Peyer's patch (tissue), 4 donors: ENCODE results near the gene CEMIP. TPM values are rescaled to one million over a fixed set of nuclear protein-coding genes. Genes with fewer than 3 reads are reported as not detected.

Experiments used
- DNase-seq, 3 donors: peaks; one replicate each; pipeline ENCODE4 v3.0.0-alpha.2; 2017 to 2019
- H3K27ac ChIP-seq, 4 donors: fragments of 200-600 bp; sonication (generic); one replicate each; pipeline ENCODE4 v1.5.1; 2016 to 2019
- H3K27me3 ChIP-seq, 2 donors: fragments of 200-600 bp; sonication (generic); one replicate each; pipeline ENCODE4 v1.5.1; 2019
- H3K36me3 ChIP-seq, 3 donors: fragments of 200-600 bp; sonication (generic); one replicate each; pipeline ENCODE4 v1.5.1; 2016 to 2019
- H3K4me1 ChIP-seq, 4 donors: fragments of 200-600 bp; sonication (generic); one replicate each; pipeline ENCODE4 v1.5.1; 2016 to 2019
- H3K4me3 ChIP-seq, 4 donors: fragments of 200-600 bp; sonication (generic); 1 replicate in 3 of 4; 2 replicates in 1 of 4; pipeline ENCODE4 v1.5.1; 2016 to 2019; ENCODE audit warnings: mild to moderate bottlenecking in 1 of 4
- H3K9me3 ChIP-seq, 4 donors: fragments of 200-600 bp; sonication (generic); one replicate each; pipeline ENCODE4 v1.5.1; 2016 to 2019; ENCODE audit warnings: mild to moderate bottlenecking in 1 of 4
- POLR2A ChIP-seq, 2 donors: fragments of 450-650 bp; IDR thresholded peaks; one replicate each; pipeline ENCODE4 v1.5.1; 2017; ENCODE audit warnings: antibody characterized with exemption in 2 of 2, mild to moderate bottlenecking in 2 of 2, moderate library complexity in 2 of 2
- total RNA-seq, 4 donors: library from RNA; depleted of rRNA; stranded (reverse); fragments of >200 nt; gene quantifications; one replicate each; pipeline ENCODE4 v1.1.0, GENCODE V29; 2016
- TF ChIP-seq, protein P1 (sequence below), 6 experiments: fragments of 450-650 bp in 4 of 6; fragments of 200-600 bp in 2 of 6; sonication (generic) in 1 of 6; IDR thresholded peaks; one replicate each; pipeline ENCODE4 v1.5.1; 2017 to 2019; ENCODE audit warnings: antibody characterized with exemption in 6 of 6, mild to moderate bottlenecking in 3 of 6, moderate library complexity in 1 of 6

Gene CEMIP, protein sequence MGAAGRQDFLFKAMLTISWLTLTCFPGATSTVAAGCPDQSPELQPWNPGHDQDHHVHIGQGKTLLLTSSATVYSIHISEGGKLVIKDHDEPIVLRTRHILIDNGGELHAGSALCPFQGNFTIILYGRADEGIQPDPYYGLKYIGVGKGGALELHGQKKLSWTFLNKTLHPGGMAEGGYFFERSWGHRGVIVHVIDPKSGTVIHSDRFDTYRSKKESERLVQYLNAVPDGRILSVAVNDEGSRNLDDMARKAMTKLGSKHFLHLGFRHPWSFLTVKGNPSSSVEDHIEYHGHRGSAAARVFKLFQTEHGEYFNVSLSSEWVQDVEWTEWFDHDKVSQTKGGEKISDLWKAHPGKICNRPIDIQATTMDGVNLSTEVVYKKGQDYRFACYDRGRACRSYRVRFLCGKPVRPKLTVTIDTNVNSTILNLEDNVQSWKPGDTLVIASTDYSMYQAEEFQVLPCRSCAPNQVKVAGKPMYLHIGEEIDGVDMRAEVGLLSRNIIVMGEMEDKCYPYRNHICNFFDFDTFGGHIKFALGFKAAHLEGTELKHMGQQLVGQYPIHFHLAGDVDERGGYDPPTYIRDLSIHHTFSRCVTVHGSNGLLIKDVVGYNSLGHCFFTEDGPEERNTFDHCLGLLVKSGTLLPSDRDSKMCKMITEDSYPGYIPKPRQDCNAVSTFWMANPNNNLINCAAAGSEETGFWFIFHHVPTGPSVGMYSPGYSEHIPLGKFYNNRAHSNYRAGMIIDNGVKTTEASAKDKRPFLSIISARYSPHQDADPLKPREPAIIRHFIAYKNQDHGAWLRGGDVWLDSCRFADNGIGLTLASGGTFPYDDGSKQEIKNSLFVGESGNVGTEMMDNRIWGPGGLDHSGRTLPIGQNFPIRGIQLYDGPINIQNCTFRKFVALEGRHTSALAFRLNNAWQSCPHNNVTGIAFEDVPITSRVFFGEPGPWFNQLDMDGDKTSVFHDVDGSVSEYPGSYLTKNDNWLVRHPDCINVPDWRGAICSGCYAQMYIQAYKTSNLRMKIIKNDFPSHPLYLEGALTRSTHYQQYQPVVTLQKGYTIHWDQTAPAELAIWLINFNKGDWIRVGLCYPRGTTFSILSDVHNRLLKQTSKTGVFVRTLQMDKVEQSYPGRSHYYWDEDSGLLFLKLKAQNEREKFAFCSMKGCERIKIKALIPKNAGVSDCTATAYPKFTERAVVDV (N-terminal part only)
- total RNA-seq = under 1 TPM in 3 of 4 donors, not detected in 1; 0.27 to 0.83 (median 0.57) TPM

DNA sequence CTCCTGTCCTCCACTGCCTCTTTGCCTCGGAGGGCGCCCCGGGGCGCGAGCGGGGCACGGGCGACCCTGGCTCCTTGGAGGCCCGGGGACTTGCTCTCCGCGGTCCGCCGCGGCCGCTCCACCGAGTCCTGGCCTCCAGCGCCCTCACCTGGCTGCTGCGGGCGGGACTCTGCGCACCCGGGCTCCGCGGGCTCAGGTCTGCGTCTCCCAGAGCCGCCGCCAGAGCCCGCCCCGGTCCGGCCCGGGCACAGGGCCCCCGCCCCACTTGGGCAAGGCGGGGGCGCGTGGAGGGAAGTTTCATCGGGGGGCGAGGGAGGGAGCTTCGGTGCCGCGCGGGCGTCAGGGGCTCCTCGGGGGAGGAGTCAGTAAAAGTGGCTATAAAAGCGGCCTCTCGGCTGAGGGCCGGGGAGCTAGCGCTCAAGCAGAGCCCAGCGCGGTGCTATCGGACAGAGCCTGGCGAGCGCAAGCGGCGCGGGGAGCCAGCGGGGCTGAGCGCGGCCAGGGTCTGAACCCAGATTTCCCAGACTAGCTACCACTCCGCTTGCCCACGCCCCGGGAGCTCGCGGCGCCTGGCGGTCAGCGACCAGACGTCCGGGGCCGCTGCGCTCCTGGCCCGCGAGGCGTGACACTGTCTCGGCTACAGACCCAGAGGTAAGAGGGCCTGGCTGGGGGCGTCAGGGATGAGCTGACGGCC lies at the start of gene CEMIP:
CEMIP (plus strand) TSS at position 407 of the 694 bp plus-strand sequence. CDS start 94,510 bp downstream, outside the sequence.
- Histone ChIP-seq H3K4me1 (peaks cover 0 to 30% (median 6%) of the 10 kb centered on the region in 4 donors), H3K9me3 (no peaks in the 10 kb centered on the region), H3K4me3 (peak within 1 kb of the TSS; percentile 25 to 55 (median 44)), H3K27me3 (peaks cover 0 to 6% of the 10 kb centered on the region in 2 donors), H3K36me3 (no peaks in the 10 kb centered on the region), H3K27ac (no peak within 1 kb of the TSS)
- TF ChIP-seq POLR2A (IDR thresholded peaks at IDR 0.05) = no peak
- TF ChIP-seq, protein P1, sequence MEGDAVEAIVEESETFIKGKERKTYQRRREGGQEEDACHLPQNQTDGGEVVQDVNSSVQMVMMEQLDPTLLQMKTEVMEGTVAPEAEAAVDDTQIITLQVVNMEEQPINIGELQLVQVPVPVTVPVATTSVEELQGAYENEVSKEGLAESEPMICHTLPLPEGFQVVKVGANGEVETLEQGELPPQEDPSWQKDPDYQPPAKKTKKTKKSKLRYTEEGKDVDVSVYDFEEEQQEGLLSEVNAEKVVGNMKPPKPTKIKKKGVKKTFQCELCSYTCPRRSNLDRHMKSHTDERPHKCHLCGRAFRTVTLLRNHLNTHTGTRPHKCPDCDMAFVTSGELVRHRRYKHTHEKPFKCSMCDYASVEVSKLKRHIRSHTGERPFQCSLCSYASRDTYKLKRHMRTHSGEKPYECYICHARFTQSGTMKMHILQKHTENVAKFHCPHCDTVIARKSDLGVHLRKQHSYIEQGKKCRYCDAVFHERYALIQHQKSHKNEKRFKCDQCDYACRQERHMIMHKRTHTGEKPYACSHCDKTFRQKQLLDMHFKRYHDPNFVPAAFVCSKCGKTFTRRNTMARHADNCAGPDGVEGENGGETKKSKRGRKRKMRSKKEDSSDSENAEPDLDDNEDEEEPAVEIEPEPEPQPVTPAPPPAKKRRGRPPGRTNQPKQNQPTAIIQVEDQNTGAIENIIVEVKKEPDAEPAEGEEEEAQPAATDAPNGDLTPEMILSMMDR (IDR thresholded peaks at IDR 0.05) = peak in 5 of 6 experiments; percentile 7 to 90 (median 86)
- DNase-seq = peak in 2 of 3 donors; percentile 79 to 89

DNA sequence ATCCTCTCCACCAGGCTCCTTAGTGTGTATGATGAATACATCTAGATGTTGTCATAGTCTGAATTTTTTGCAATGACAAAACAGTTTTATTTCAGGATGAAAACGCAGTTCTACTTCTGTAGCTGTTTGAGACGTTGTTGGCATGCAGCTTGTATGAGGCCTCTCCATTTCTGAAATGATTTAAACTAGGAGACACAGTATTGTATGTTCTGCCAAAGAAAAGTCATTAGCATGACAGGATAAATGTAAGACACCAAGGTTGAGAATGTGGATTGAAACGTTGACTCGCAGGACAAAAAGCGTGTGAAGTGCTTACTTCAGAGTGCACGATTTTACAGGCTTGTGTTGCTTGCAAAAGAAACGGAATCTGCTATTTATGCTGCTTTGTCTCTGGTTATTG lies 48.8 kb upstream of the CEMIP start:
- peaks cover 0 to 3% (median 0%) of the 10 kb centered on the region in 3 donors for H3K36me3 ChIP-seq
- DNase-seq = no peak
- TF ChIP-seq POLR2A (IDR thresholded peaks at IDR 0.05) = no peak
- TF ChIP-seq, protein P1 (IDR thresholded peaks at IDR 0.05) = no peak
- no peaks in the 10 kb centered on the region for H3K4me1 ChIP-seq
- no peaks in the 10 kb centered on the region for H3K9me3 ChIP-seq
- H3K27ac ChIP-seq = no peak overlapping the region
- no peak overlapping the region for H3K4me3 ChIP-seq
- no peaks in the 10 kb centered on the region for H3K27me3 ChIP-seq

DNA sequence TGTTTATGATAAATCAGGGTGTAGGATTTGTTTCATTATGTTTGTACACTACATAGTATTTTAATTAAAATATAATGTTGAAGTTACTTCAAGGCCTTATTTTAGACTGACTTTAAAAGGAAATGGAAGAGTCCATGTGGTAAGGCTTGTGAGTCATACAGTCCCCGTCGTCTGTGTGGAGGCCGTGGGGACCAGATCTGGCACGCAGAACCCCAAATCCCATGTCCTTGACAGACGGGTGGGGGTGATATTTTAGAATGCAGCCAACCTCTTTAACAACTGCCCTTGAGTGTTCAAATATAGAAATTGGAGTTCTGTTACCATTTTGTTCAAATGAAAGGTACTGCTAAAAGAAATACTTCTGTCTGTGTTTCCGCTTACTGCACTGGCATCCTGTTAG lies 48.2 kb upstream of the CEMIP start:
- H3K4me1 ChIP-seq = no peaks in the 10 kb centered on the region
- H3K27me3 ChIP-seq = no peaks in the 10 kb centered on the region
- TF ChIP-seq, protein P1 (IDR thresholded peaks at IDR 0.05) = no peak
- no peak for TF ChIP-seq POLR2A (IDR thresholded peaks at IDR 0.05)
- H3K4me3 ChIP-seq = no peak overlapping the region
- no peaks in the 10 kb centered on the region for H3K9me3 ChIP-seq
- no peak overlapping the region for H3K27ac ChIP-seq
- no peaks in the 10 kb centered on the region for H3K36me3 ChIP-seq
- no peak for DNase-seq

DNA sequence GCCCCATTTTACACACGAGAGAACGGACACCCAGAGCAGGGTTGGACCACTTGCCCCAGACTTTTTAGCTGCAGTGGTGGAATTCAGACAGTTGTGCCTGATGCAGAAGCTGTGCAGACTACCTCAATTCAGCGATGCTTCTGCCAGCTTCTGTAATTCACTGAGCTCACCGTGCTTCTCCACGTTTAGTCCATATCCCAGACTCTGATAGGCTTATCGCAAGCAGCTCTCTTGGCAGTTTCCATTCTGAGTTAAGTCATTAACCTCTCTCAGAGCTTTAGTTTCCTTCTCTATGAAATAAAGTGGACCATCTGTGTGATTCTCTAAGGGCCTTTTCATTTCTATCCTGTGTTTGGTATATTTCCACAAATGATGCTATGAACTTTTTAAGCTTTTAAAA lies 47.0 kb upstream of the CEMIP start:
- Histone ChIP-seq H3K27me3 (no peaks in the 10 kb centered on the region), H3K4me1 (peaks cover 0 to 4% (median 0%) of the 10 kb centered on the region in 4 donors), H3K4me3 (no peak overlapping the region), H3K9me3 (no peaks in the 10 kb centered on the region), H3K27ac (no peak overlapping the region), H3K36me3 (peaks cover 0 to 5% (median 0%) of the 10 kb centered on the region in 3 donors)
- TF ChIP-seq, protein P1 (IDR thresholded peaks at IDR 0.05) = no peak
- no peak for TF ChIP-seq POLR2A (IDR thresholded peaks at IDR 0.05)
- DNase-seq = no peak
